Choroid plexus epithelial cell (primary cell): Measurements from ENCODE around the gene HBS1L.

Experiments used
- DNase-seq: peaks from one replicate; pipeline ENCODE4 v3.0.0-alpha.2; 2010; ENCODE audit warnings: low read depth
- H3K4me3 ChIP-seq: 2 replicates; pipeline ENCODE4 v1.5.1; 2011; ENCODE audit warnings: low read depth, mild to moderate bottlenecking, control low read depth, low read length, moderate library complexity
- CTCF ChIP-seq: conservative IDR thresholded peaks from 2 replicates; pipeline ENCODE4 v1.5.1; 2011; ENCODE audit warnings: low read depth, mild to moderate bottlenecking, control low read depth, inconsistent platforms, low read length, moderate library complexity

HBS1L gene

DNA sequence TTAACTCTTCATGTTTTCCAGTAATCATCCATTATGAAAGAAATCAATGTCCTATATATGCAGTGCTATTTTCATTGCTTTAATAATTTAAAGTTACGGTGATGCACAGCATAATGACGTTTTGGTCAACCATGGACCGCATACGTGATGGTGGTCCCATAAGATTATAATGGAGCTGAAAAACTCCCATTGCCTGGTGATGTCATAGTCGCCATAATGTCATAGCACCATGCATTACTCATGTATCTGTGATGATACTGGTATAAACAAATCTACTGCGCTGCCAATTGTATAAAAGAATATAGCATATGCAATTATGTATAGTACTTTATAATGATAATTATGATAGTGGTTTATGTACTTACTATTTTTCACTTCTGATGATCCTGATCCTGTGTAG lies 62.5 kb downstream of the HBS1L start:
- no peak overlapping the region for H3K4me3 ChIP-seq
- no peak for DNase-seq
- TF ChIP-seq CTCF = no peak

GRCh38 chr6:134990262-134990661 lies 64.4 kb downstream of the HBS1L start:
- H3K4me3 ChIP-seq = no peak overlapping the region
- TF ChIP-seq CTCF = no peak
- DNase-seq = no peak

GRCh38 chr6:134984821-134985220 lies 69.8 kb downstream of the HBS1L start:
- no peak overlapping the region for H3K4me3 ChIP-seq
- peak; percentile 56 for DNase-seq
- no peak for TF ChIP-seq CTCF

DNA sequence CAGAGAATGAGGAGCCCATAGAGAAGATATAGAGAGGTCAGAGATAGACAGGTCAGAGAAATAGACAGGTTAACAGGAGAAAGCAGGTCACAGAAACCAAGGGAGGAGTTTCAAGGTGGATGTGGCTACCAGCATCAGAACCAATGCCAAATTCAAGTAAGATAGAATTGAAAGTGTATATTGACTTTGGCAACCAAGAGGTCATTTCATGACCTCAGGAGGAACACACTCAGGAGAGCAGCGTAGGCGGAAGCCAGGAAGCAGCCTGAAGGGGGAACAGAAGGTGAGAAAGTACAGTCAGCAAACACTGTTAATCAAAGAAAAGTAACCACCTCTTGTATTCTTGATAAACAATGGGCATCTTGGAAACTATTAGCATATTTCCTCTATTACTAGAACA lies 70.8 kb downstream of the HBS1L start:
- no peak overlapping the region for H3K4me3 ChIP-seq
- DNase-seq = no peak
- TF ChIP-seq CTCF = no peak

GRCh38 chr6:134982161-134982560 lies 72.5 kb downstream of the HBS1L start:
- no peak for TF ChIP-seq CTCF
- no peak for DNase-seq
- no peak overlapping the region for H3K4me3 ChIP-seq

DNA sequence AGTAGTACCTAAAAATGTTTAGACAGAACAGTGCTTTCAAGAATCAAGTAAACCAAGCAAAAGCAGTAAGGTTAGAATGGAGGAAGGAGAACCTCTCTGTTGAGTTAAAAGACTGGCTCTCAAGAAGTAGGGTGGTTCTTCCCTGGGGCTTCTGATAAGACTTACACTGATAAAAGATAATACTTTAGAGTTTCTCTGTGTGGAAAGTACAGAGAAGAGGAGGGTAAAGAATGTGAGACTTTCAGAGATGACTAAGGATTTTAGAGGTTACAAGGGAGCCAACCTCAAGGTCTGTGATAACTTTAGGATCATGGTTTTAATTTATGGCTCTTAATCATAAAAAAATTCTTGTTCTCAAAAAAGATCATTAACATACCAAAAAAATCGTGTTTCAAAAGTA lies 73.8 kb downstream of the HBS1L start:
- TF ChIP-seq CTCF = no peak
- H3K4me3 ChIP-seq = no peak overlapping the region
- DNase-seq = no peak

DNA sequence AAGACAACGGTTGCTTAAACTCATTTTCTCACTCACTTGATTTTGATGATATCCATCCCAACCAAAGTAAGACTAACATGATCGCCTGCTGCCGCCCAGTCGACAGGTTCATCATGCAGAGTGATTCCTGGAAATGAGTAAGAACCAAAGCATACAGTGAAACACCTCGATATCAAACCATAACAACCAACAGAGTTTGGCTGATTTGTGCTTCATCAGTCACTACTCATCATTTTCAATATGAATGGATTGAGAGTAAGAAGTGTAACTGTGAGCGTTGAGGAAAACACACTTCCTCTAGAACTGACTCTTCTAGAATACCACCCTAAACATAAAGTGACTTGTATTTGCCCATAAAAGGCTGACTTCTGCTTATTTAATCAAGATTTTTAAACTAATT lies 75.5 kb downstream of the HBS1L start:
- no peak for TF ChIP-seq CTCF
- H3K4me3 ChIP-seq = no peak overlapping the region
- no peak for DNase-seq
